ENCODE measurements around the gene YWHAQ. TPM values are rescaled to one million over a fixed set of nuclear protein-coding genes. Genes with fewer than 3 reads are reported as not detected.
A peak's percentile ranks its signal among the peaks of the same experiment; 100 is the strongest.
"Not testable (repeated sequence)": the region's sequence is repeated elsewhere in the genome, so short reads cannot be mapped to it uniquely, and the experiment has no call there.

Gene YWHAQ
- total and polyA plus RNA-seq, 8 donors, result 70.1 to 170 (median 152) TPM

GRCh38 chr2:9623151-9623550 lies 7.6 kb downstream of the YWHAQ start:
- intact Hi-C loops (cut with DNase I), result no loop called here
- Histone ChIP-seq H3K36me3 (no peaks in the 10 kb centered on the region), H3K4me3 (no peak overlapping the region), H3K4me1 (peaks cover 17 to 49% (median 37%) of the 10 kb centered on the region in 3 donors), H3K9me3 (no peaks in the 10 kb centered on the region), H3K27me3 (no peaks in the 10 kb centered on the region), H3K27ac (no peak overlapping the region)
- DNase-seq, result no peak
- no peak for ATAC-seq
- WGBS, 2 donors, result 73 to 78% methylated on average over 9 of the region's 9 CpGs
- no peak for TF ChIP-seq CTCF (IDR thresholded peaks at IDR 0.05)
- no peak for FAIRE-seq

GRCh38 chr2:9621655-9622054 lies 9.1 kb downstream of the YWHAQ start:
- H3K4me1 ChIP-seq, result peaks cover 17 to 35% (median 28%) of the 10 kb centered on the region in 3 donors
- FAIRE-seq; intact Hi-C loops (cut with DNase I); H3K27ac ChIP-seq; DNase-seq; H3K36me3 ChIP-seq; H3K9me3 ChIP-seq; H3K4me3 ChIP-seq; H3K27me3 ChIP-seq; ATAC-seq: not testable (repeated sequence)
- WGBS, 2 donors, result 85 to 86% methylated on average over 6 of the region's 6 CpGs

- ATAC-seq (peak in 1 of 4 donors; percentile 22), DNase-seq (no peak), FAIRE-seq (no peak)
- no peak overlapping the region for H3K4me3 ChIP-seq
- WGBS, 2 donors, result 89 to 95% methylated on average over 4 of the region's 4 CpGs
- no peaks in the 10 kb centered on the region for H3K36me3 ChIP-seq
- no peaks in the 10 kb centered on the region for H3K27me3 ChIP-seq
- H3K9me3 ChIP-seq, result no peaks in the 10 kb centered on the region
- intact Hi-C loops (cut with DNase I), result no loop called here
- no peak for TF ChIP-seq CTCF (IDR thresholded peaks at IDR 0.05)
- peaks cover 17 to 32% (median 30%) of the 10 kb centered on the region in 3 donors for H3K4me1 ChIP-seq
- H3K27ac ChIP-seq, result no peak overlapping the region
These were observed 12.4 kb downstream of the YWHAQ start for GRCh38 chr2:9618410-9618809.

- no peak overlapping the region for H3K4me3 ChIP-seq
- WGBS, 2 donors, result 79 to 81% methylated on average over 1 of the region's 1 CpG
- ATAC-seq (peak in 1 of 4 donors; percentile 40), DNase-seq (no peak), FAIRE-seq (no peak)
- H3K4me1 ChIP-seq, result peaks cover 17 to 34% (median 29%) of the 10 kb centered on the region in 3 donors
- intact Hi-C loops (cut with DNase I), result no loop called here
- no peaks in the 10 kb centered on the region for H3K9me3 ChIP-seq
- no peak for TF ChIP-seq CTCF (IDR thresholded peaks at IDR 0.05)
- H3K27ac ChIP-seq, result no peak overlapping the region
- H3K27me3 ChIP-seq, result no peaks in the 10 kb centered on the region
- no peaks in the 10 kb centered on the region for H3K36me3 ChIP-seq
These were observed 13.0 kb downstream of the YWHAQ start for GRCh38 chr2:9617749-9618148.

GRCh38 chr2:9617296-9617695 lies 13.5 kb downstream of the YWHAQ start:
- WGBS, 2 donors, result 94 to 96% methylated on average over 5 of the region's 5 CpGs
- Histone ChIP-seq H3K27ac (no peak overlapping the region), H3K36me3 (no peaks in the 10 kb centered on the region), H3K9me3 (no peaks in the 10 kb centered on the region), H3K27me3 (no peaks in the 10 kb centered on the region), H3K4me1 (peaks cover 17 to 36% (median 28%) of the 10 kb centered on the region in 3 donors), H3K4me3 (no peak overlapping the region)
- ATAC-seq, result no peak
- intact Hi-C loops (cut with DNase I), result no loop called here
- TF ChIP-seq CTCF (IDR thresholded peaks at IDR 0.05), result no peak
- no peak for FAIRE-seq
- no peak for DNase-seq

Measured in pancreas (tissue), 10 donors.